Measurements from ENCODE around the gene SDK2. TPM values are rescaled to one million over a fixed set of nuclear protein-coding genes. Genes with fewer than 3 reads are reported as not detected.

SDK2 gene
- total RNA-seq, 2 donors from 2014 or later, result 16.5 to 26.3 TPM

- Histone ChIP-seq H3K27ac (no peak overlapping the region), H3K4me3 (no peak overlapping the region), H3K36me3 (no peaks in the 10 kb centered on the region), H3K4me1 (replicated peaks) (no peaks in the 10 kb centered on the region), H3K27me3 (replicated peaks; ENCODE audit: insufficient read depth) (no peaks in the 10 kb centered on the region), H3K9me3 (no peaks in the 10 kb centered on the region)
- intact Hi-C loops (cut with DNase I), result no loop called here
- TF ChIP-seq POLR2A (IDR thresholded peaks at IDR 0.05), result no peak
- TF ChIP-seq, protein P1, sequence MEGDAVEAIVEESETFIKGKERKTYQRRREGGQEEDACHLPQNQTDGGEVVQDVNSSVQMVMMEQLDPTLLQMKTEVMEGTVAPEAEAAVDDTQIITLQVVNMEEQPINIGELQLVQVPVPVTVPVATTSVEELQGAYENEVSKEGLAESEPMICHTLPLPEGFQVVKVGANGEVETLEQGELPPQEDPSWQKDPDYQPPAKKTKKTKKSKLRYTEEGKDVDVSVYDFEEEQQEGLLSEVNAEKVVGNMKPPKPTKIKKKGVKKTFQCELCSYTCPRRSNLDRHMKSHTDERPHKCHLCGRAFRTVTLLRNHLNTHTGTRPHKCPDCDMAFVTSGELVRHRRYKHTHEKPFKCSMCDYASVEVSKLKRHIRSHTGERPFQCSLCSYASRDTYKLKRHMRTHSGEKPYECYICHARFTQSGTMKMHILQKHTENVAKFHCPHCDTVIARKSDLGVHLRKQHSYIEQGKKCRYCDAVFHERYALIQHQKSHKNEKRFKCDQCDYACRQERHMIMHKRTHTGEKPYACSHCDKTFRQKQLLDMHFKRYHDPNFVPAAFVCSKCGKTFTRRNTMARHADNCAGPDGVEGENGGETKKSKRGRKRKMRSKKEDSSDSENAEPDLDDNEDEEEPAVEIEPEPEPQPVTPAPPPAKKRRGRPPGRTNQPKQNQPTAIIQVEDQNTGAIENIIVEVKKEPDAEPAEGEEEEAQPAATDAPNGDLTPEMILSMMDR (IDR thresholded peaks at IDR 0.05), result no peak
- WGBS, result 57% methylated on average over 9 of the region's 9 CpGs
- no peak for DNase-seq (ENCODE audit: low spot score)
Observed at GRCh38 chr17:73506470-73507435, 137.5 kb downstream of the SDK2 start.

DNA sequence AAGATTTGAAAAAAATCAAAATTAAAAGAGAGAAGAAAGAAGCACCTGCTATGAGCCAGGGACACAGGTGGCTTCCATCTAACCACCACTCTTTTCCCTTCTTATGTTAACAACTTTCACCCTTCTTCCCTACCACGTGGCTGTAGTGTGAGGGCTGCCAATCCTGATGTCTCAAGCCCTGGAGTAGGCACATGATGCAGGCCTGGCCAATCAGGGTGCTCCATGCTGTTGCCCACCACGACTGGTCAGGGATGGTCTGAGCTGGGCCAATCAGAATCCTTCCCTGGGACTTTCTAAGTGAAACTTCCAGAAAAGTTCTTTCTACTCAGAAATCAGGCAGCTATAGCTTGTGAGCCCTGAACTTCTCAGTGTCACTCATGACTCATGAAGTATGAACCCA, 140.7 kb downstream of the SDK2 start:
- no peaks in the 10 kb centered on the region for H3K4me1 ChIP-seq (replicated peaks)
- intact Hi-C loops (cut with DNase I), result no loop called here
- no peak overlapping the region for H3K27ac ChIP-seq
- no peaks in the 10 kb centered on the region for H3K36me3 ChIP-seq
- no peak overlapping the region for H3K4me3 ChIP-seq
- no peak for DNase-seq (ENCODE audit: low spot score)
- TF ChIP-seq POLR2AphosphoS5 (IDR thresholded peaks at IDR 0.05) (no peak), POLR2A (IDR thresholded peaks at IDR 0.05) (no peak)
- TF ChIP-seq, protein P1 (IDR thresholded peaks at IDR 0.05), result no peak
- 45% methylated on average over 2 of the region's 2 CpGs for WGBS
- H3K9me3 ChIP-seq, result no peaks in the 10 kb centered on the region
- no peaks in the 10 kb centered on the region for H3K27me3 ChIP-seq (replicated peaks; ENCODE audit: insufficient read depth)

GRCh38 chr17:73500414-73500999, 143.7 kb downstream of the SDK2 start:
- no peaks in the 10 kb centered on the region for H3K4me1 ChIP-seq (replicated peaks)
- TF ChIP-seq POLR2AphosphoS5 (IDR thresholded peaks at IDR 0.05) (no peak), POLR2A (IDR thresholded peaks at IDR 0.05) (no peak)
- TF ChIP-seq, protein P1 (IDR thresholded peaks at IDR 0.05), result no peak
- intact Hi-C loops (cut with DNase I), result no loop called here
- H3K27ac ChIP-seq, result no peak overlapping the region
- H3K27me3 ChIP-seq (replicated peaks; ENCODE audit: insufficient read depth), result no peaks in the 10 kb centered on the region
- no peaks in the 10 kb centered on the region for H3K36me3 ChIP-seq
- 75% methylated on average over 2 of the region's 2 CpGs for WGBS
- H3K9me3 ChIP-seq, result no peaks in the 10 kb centered on the region
- no peak overlapping the region for H3K4me3 ChIP-seq
- DNase-seq (ENCODE audit: low spot score), result no peak

GRCh38 chr17:73498886-73499554, 145.2 kb downstream of the SDK2 start:
- no peak for TF ChIP-seq POLR2A (IDR thresholded peaks at IDR 0.05)
- no peak for TF ChIP-seq POLR2AphosphoS5 (IDR thresholded peaks at IDR 0.05)
- TF ChIP-seq, protein P1 (IDR thresholded peaks at IDR 0.05), result no peak
- Histone ChIP-seq H3K36me3 (no peaks in the 10 kb centered on the region), H3K4me1 (replicated peaks) (no peaks in the 10 kb centered on the region), H3K4me3 (no peak overlapping the region), H3K27ac (no peak overlapping the region), H3K9me3 (no peaks in the 10 kb centered on the region), H3K27me3 (replicated peaks; ENCODE audit: insufficient read depth) (no peaks in the 10 kb centered on the region)
- WGBS, result 82% methylated on average over 14 of the region's 14 CpGs
- DNase-seq (ENCODE audit: low spot score), result no peak
- intact Hi-C loops (cut with DNase I), result no loop called here

Measured in prostate gland (tissue), 2 donors.